WTC11 (cell line): ENCODE measurements around the gene ULK4.

Source experiments
- CREM ChIP-seq: sonication (generic); formaldehyde crosslinking; IDR thresholded peaks from 2 replicates; pipeline ENCODE4 v1.8.1; 2022; ENCODE audit warnings: mild to moderate bottlenecking, missing genetic modification reagents, moderate library complexity
- CTCF ChIP-seq: fragments of 200-600 bp; IDR thresholded peaks from 2 replicates; pipeline ENCODE4 v1.8.0; 2022; ENCODE audit warnings: antibody characterized with exemption
- ELF4 ChIP-seq: sonication (generic); formaldehyde crosslinking; IDR thresholded peaks from 2 replicates; pipeline ENCODE4 v1.8.1; 2022; ENCODE audit warnings: low read depth, mild to moderate bottlenecking, moderate library complexity, missing genetic modification reagents
- FOXJ3 ChIP-seq: sonication (generic); formaldehyde crosslinking; IDR thresholded peaks from 2 replicates; pipeline ENCODE4 v1.9.0; 2021; ENCODE audit warnings: missing genetic modification reagents, mild to moderate bottlenecking, borderline replicate concordance
- FOXK1 ChIP-seq: sonication (generic); formaldehyde crosslinking; IDR thresholded peaks from 2 replicates; pipeline ENCODE4 v1.8.0; 2022; ENCODE audit warnings: mild to moderate bottlenecking, moderate library complexity, missing genetic modification reagents
- KAT7 ChIP-seq: sonication (generic); formaldehyde crosslinking; IDR thresholded peaks from 2 replicates; pipeline ENCODE4 v1.8.1; 2023; ENCODE audit warnings: missing genetic modification reagents, mild to moderate bottlenecking, borderline replicate concordance
- NR1H2 ChIP-seq: sonication (generic); formaldehyde crosslinking; IDR thresholded peaks from 2 replicates; pipeline ENCODE4 v1.9.0; 2021; ENCODE audit warnings: mild to moderate bottlenecking, moderate library complexity, missing genetic modification reagents
- NR3C1 ChIP-seq: sonication (generic); formaldehyde crosslinking; conservative IDR thresholded peaks from 2 replicates; pipeline ENCODE4 v1.8.1; 2023; ENCODE audit warnings: low read depth, mild to moderate bottlenecking, missing genetic modification reagents
- TF ChIP-seq, protein P1 (sequence below): fragments of 250-450 bp; sonication (Bioruptor Pico); IDR thresholded peaks from 2 replicates; pipeline ENCODE4 v2.1.2; 2022; ENCODE audit warnings: mild to moderate bottlenecking, moderate library complexity
- TF ChIP-seq, protein P2 (sequence below): sonication (generic); formaldehyde crosslinking; IDR thresholded peaks from 2 replicates; pipeline ENCODE4 v1.8.1; 2023; ENCODE audit warnings: mild to moderate bottlenecking, missing genetic modification reagents, moderate library complexity

DNA sequence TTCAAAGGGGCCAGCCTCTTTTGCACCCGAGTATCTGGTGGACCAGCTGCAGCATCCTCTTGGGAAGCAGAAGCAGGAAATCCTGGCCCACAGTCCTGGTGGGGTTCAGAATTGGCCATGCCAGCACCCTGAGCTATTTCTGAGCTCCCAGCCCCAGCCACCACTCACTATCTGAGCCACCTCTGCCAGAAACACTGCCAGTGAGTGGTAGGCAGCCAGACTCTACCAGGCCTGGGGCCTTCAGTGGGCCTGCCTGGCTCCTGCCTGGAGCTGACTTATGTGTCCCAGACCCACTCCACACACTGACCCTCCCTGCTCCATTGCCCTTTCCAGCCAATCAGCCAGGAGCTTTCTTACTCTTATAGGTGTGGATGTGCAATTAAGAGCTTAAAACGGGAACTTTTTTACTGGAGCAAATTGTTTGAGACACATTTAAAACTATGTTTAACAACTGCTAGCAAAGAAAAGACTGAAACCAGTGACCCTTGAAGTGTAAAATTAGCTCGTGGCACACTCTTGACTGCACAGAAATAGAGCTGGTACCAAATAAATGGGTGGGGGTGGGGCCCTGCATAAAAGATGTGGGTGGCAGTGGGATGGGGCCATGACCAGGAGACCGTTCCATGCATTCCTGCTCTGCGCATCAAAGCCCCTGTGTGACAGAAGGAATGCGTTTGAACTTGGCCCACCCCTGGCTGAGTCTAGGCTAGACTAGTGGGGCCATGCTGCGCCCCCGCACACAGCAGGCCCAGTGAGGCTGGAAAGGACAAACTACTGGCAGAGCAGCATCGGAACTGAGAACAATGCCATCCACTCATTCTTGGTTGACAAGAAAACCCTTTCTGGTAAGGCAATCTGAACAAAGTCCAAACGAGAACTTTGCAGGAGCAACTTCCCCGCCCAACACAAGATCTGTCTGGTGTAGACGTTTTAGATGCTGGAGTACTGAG lies 714.6 kb downstream of the ULK4 start:
- TF ChIP-seq NR3C1 (CRISPR knock-in tag) (no peak), CTCF (no peak), ELF4 (CRISPR knock-in tag) (no peak), KAT7 (no peak), CREM (CRISPR knock-in tag) (no peak), FOXK1 (CRISPR knock-in tag) (no peak), NR1H2 (no peak), FOXJ3 (CRISPR knock-in tag) (no peak)
- TF ChIP-seq, protein P1, sequence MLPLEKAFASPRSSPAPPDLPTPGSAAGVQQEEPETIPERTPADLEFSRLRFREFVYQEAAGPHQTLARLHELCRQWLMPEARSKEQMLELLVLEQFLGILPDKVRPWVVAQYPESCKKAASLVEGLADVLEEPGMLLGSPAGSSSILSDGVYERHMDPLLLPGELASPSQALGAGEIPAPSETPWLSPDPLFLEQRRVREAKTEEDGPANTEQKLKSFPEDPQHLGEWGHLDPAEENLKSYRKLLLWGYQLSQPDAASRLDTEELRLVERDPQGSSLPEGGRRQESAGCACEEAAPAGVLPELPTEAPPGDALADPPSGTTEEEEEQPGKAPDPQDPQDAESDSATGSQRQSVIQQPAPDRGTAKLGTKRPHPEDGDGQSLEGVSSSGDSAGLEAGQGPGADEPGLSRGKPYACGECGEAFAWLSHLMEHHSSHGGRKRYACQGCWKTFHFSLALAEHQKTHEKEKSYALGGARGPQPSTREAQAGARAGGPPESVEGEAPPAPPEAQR (CRISPR knock-in tag), result no peak
- TF ChIP-seq, protein P2, sequence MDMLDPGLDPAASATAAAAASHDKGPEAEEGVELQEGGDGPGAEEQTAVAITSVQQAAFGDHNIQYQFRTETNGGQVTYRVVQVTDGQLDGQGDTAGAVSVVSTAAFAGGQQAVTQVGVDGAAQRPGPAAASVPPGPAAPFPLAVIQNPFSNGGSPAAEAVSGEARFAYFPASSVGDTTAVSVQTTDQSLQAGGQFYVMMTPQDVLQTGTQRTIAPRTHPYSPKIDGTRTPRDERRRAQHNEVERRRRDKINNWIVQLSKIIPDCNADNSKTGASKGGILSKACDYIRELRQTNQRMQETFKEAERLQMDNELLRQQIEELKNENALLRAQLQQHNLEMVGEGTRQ (CRISPR knock-in tag), result no peak
